ENCODE measurements around the gene ERCC6L2.

The ERCC6L2 gene, protein sequence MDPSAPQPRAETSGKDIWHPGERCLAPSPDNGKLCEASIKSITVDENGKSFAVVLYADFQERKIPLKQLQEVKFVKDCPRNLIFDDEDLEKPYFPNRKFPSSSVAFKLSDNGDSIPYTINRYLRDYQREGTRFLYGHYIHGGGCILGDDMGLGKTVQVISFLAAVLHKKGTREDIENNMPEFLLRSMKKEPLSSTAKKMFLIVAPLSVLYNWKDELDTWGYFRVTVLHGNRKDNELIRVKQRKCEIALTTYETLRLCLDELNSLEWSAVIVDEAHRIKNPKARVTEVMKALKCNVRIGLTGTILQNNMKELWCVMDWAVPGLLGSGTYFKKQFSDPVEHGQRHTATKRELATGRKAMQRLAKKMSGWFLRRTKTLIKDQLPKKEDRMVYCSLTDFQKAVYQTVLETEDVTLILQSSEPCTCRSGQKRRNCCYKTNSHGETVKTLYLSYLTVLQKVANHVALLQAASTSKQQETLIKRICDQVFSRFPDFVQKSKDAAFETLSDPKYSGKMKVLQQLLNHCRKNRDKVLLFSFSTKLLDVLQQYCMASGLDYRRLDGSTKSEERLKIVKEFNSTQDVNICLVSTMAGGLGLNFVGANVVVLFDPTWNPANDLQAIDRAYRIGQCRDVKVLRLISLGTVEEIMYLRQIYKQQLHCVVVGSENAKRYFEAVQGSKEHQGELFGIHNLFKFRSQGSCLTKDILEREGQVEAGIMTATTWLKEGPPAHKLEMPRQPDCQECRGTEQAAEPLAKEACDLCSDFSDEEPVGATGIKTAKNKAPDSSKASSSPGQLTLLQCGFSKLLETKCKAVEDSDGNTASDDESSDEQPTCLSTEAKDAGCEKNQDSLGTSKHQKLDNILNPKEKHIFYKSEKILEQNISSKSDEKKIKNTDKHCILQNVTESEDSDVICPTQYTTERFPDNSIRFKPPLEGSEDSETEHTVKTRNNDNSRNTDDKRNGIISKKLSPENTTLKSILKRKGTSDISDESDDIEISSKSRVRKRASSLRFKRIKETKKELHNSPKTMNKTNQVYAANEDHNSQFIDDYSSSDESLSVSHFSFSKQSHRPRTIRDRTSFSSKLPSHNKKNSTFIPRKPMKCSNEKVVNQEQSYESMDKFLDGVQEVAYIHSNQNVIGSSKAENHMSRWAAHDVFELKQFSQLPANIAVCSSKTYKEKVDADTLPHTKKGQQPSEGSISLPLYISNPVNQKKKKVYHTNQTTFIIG (N-terminal part only)

DNA sequence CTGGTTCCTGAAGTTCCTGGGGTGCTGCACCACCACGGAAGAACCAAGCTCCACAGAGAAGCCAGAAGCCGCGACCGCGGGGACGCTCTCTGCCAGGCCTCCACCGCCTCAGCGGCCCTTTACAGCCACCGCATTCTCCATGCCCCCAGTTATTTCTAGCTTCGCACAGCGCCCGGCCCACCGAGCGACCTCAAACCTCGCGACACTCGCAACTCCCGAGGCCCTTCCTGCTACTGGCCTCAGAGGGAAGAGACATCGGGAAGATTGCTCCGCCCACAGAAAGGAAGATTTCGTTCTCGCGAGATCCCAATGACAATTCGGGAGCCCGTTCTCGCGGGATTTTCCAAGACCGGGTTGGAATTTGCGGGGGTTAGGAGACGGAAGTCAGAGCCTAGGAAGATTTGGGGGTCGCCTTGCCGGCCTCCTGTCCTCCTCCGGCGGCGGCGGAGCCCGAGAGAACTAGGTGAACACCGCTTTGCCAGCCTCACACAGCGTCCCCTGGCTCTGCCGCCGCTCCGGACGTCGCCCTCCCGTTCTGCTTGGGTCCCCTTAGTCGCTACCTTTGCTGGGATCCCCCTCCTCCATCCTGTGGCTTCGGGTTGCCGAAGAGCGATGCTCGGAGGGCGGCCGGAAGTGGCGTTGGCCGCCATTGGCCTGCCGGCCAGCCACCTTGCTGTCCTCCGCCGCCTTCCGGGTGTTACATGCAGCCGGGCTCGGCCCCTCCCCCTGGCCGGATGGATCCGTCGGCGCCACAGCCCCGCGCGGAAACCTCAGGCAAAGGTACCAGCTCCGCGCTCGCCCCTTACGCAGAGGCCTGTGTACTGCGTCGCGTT is at the start of gene ERCC6L2:
ERCC6L2 (plus strand) TSS at position 387 of the 833 bp plus-strand sequence; CDS start at position 735, 348 bp downstream.
- DNase-seq (ENCODE audit: low read depth, low spot score), result peak; percentile 99
- peak within 1 kb of the TSS; percentile 86; the same call in 1 of the 2 replicates for H3K4me3 ChIP-seq (ENCODE audit: low read length)
- H3K27me3 ChIP-seq (ENCODE audit: control insufficient read depth, insufficient read depth, low read length), result no peaks in the 10 kb centered on the region
- H3K36me3 ChIP-seq (ENCODE audit: control insufficient read depth, insufficient read depth, low read length), result no peaks in the 10 kb centered on the region
- no peaks in the 10 kb centered on the region for H3K9me3 ChIP-seq (ENCODE audit: control insufficient read depth, insufficient read depth, low read length)
- no CpG with 5 or more reads among the region's 74 CpGs for WGBS (ENCODE audit: insufficient coverage, insufficient read length)
- no peaks in the 10 kb centered on the region for H3K4me1 ChIP-seq (ENCODE audit: control insufficient read depth, insufficient read depth, low read length)
- H3K27ac ChIP-seq (ENCODE audit: low read length), result no peak within 1 kb of the TSS

DNA sequence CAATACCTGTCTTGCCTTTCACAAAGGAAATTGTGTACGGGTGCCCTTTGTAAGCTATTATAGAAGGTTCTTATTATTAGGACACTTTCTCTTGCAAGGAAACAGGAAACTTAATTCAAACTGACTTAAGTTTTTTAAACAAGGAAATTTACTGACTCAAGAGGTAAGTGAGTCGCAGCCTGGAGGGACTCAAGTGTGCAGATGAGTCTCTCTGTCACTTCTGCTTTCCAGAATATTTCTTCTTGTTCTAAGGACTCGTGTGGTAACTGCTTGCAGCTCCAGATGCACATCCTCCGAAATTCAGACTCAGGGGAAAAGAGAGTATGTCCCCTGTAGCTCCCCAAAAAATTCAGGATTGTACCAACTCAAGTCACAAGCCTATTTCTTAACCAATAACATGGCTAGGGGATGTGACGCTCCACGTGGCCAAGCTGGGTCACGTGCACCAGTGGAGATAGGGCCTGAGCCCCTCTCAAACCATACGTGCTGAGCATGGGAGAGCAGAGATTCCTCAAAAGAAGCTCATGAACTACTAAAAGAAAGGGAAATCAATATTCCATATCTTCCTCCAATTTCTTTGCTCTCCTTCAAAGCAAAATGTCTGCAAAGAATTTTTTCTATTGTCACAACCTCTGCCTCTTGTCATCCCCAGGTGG is 49.2 kb upstream of the ERCC6L2 start:
- Histone ChIP-seq H3K27me3 (ENCODE audit: control insufficient read depth, insufficient read depth, low read length) (no peaks in the 10 kb centered on the region), H3K36me3 (ENCODE audit: control insufficient read depth, insufficient read depth, low read length) (no peaks in the 10 kb centered on the region), H3K9me3 (ENCODE audit: control insufficient read depth, insufficient read depth, low read length) (no peaks in the 10 kb centered on the region), H3K4me3 (ENCODE audit: low read length) (no peak overlapping the region), H3K4me1 (ENCODE audit: control insufficient read depth, insufficient read depth, low read length) (no peaks in the 10 kb centered on the region), H3K27ac (ENCODE audit: low read length) (no peak overlapping the region)
- no CpG with 5 or more reads among the region's 8 CpGs for WGBS (ENCODE audit: insufficient coverage, insufficient read length)
- no peak for DNase-seq (ENCODE audit: low read depth, low spot score)

DNA sequence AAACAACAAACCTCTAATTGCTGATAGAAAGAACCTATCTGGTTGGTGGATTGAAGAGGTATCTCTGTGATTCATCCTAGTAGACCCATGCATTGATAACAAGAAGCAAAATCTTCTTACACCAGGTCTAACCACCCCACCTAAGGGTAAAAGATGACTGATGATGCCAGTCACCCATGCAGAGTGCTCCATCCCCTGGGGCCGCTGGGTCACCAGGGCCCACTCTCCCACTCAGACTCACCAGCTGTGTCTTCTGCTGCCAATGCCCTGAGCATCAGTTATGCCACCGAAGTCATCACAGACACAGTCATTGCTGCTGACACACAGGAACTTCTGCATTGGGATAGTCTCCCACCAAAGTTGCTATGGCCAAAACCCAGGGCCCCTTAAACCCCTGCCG is 44.7 kb upstream of the ERCC6L2 start:
- WGBS (ENCODE audit: insufficient coverage, insufficient read length), result no CpG with 5 or more reads among the region's 3 CpGs
- H3K9me3 ChIP-seq (ENCODE audit: control insufficient read depth, insufficient read depth, low read length), result no peaks in the 10 kb centered on the region
- H3K27me3 ChIP-seq (ENCODE audit: control insufficient read depth, insufficient read depth, low read length), result no peaks in the 10 kb centered on the region
- H3K27ac ChIP-seq (ENCODE audit: low read length), result no peak overlapping the region
- H3K4me3 ChIP-seq (ENCODE audit: low read length), result no peak overlapping the region
- DNase-seq (ENCODE audit: low read depth, low spot score), result no peak
- H3K36me3 ChIP-seq (ENCODE audit: control insufficient read depth, insufficient read depth, low read length), result no peaks in the 10 kb centered on the region
- no peaks in the 10 kb centered on the region for H3K4me1 ChIP-seq (ENCODE audit: control insufficient read depth, insufficient read depth, low read length)

DNA sequence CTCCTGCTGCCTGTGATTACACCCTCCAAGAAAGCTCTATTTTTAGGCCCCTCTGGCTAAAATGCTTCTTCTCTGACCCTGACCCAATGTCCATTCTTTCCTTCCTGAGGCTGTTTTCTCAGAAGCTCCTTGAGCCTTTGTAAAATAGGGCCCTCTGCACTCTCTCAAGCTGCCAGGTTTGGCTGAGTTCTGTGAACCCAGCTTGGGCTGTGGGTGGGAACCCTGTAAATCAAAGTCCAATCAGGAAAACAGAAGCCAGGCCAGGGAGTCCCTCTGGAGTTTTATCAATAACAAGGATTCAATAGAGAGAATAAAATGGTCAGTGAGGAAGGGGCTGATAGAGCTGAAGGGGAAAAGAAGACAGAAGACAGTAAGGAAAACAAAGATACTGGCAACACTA is 43.7 kb upstream of the ERCC6L2 start:
- Histone ChIP-seq H3K9me3 (ENCODE audit: control insufficient read depth, insufficient read depth, low read length) (no peaks in the 10 kb centered on the region), H3K27ac (ENCODE audit: low read length) (no peak overlapping the region), H3K27me3 (ENCODE audit: control insufficient read depth, insufficient read depth, low read length) (no peaks in the 10 kb centered on the region), H3K4me3 (ENCODE audit: low read length) (no peak overlapping the region), H3K36me3 (ENCODE audit: control insufficient read depth, insufficient read depth, low read length) (no peaks in the 10 kb centered on the region), H3K4me1 (ENCODE audit: control insufficient read depth, insufficient read depth, low read length) (no peaks in the 10 kb centered on the region)
- DNase-seq (ENCODE audit: low read depth, low spot score), result no peak

DNA sequence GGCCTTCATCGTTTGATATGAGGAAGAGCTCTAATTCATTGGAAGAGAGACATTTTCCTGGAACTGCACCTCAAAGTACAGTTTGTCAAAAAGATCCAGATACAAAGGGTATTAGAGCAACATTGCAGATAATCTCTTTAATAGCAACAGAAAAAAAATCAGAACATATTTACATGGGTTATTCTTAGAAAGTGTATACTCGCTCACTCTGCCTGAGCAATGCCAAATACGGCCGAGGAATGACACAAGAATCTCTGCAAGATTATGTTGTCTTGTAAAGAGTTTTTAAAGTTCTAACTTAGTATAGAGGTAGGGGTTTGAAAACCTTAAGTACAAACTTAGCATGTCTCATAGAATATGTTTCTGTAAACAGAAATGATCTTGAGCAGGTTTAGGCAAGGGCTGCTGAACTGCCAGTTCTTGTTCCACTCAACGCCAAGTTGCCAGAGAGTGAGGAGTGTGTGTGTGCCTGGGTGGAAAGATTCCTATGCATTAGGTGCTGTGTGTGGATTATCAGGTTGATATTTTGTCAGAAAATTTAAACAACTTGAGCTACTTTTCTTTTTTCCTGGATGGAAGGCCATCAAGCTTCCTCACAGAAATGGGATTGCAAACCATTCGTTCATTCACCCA is 41.8 kb upstream of the ERCC6L2 start:
- Histone ChIP-seq H3K4me3 (ENCODE audit: low read length) (no peak overlapping the region), H3K27ac (ENCODE audit: low read length) (no peak overlapping the region), H3K9me3 (ENCODE audit: control insufficient read depth, insufficient read depth, low read length) (no peaks in the 10 kb centered on the region), H3K27me3 (ENCODE audit: control insufficient read depth, insufficient read depth, low read length) (no peaks in the 10 kb centered on the region), H3K4me1 (ENCODE audit: control insufficient read depth, insufficient read depth, low read length) (no peaks in the 10 kb centered on the region), H3K36me3 (ENCODE audit: control insufficient read depth, insufficient read depth, low read length) (no peaks in the 10 kb centered on the region)
- WGBS (ENCODE audit: insufficient coverage, insufficient read length), result no CpG with 5 or more reads among the region's 6 CpGs
- no peak for DNase-seq (ENCODE audit: low read depth, low spot score)

DNA sequence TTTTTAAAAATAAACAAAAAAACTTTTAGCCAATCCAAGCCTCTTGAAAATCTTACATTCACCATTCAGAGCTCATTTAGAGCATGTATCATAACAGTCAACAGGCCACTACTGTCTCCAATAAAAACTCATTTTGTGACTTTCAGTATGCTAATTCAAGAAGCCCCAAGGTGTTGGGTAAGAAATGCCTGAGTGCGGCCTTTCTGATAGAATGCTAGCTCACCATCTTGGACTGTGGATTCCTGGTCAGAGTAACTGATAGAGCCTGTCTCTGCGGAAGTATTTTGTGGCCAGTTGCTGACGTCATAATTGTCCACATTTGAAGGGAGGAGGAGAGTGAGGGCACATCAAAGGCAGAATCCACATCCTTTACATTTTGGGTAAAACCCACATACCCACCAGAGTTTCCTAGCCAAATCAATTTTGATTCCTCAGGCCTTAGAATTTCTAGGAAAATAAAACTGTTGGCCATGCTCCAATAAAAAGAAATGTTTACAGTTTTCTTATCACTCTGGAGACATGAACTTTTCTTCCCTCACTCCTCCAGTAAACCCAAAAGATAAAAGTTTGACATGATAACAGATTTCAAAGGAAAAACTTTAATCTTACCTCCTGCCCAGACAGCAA is 41.1 kb upstream of the ERCC6L2 start:
- no peak overlapping the region for H3K4me3 ChIP-seq (ENCODE audit: low read length)
- H3K27ac ChIP-seq (ENCODE audit: low read length), result no peak overlapping the region
- H3K36me3 ChIP-seq (ENCODE audit: control insufficient read depth, insufficient read depth, low read length), result no peaks in the 10 kb centered on the region
- no peaks in the 10 kb centered on the region for H3K27me3 ChIP-seq (ENCODE audit: control insufficient read depth, insufficient read depth, low read length)
- DNase-seq (ENCODE audit: low read depth, low spot score), result no peak
- no peaks in the 10 kb centered on the region for H3K4me1 ChIP-seq (ENCODE audit: control insufficient read depth, insufficient read depth, low read length)
- H3K9me3 ChIP-seq (ENCODE audit: control insufficient read depth, insufficient read depth, low read length), result no peaks in the 10 kb centered on the region
- no CpG with 5 or more reads among the region's 3 CpGs for WGBS (ENCODE audit: insufficient coverage, insufficient read length)

DNA sequence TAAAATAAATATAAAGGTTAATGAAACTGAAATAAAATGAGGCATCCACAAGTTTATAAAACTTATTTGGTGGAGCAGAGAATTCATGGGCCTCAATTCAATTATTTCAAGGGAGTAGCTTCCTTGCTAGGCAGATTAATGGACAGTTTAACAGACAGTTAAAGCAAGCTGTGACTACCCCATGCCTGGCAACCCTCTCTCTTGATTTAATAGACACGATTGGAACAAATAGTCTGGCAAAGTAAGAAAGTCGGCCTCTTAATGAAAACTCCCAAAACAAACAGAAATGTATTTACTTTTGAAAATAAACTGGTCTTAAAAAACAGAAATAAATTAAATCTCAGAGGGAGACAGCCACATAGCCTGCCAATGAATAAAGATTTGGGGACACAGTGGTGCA is 40.1 kb upstream of the ERCC6L2 start:
- no peak overlapping the region for H3K4me3 ChIP-seq (ENCODE audit: low read length)
- H3K36me3 ChIP-seq (ENCODE audit: control insufficient read depth, insufficient read depth, low read length), result no peaks in the 10 kb centered on the region
- DNase-seq (ENCODE audit: low read depth, low spot score), result no peak
- no CpG with 5 or more reads among the region's 2 CpGs for WGBS (ENCODE audit: insufficient coverage, insufficient read length)
- H3K27me3 ChIP-seq (ENCODE audit: control insufficient read depth, insufficient read depth, low read length), result no peaks in the 10 kb centered on the region
- H3K9me3 ChIP-seq (ENCODE audit: control insufficient read depth, insufficient read depth, low read length), result no peaks in the 10 kb centered on the region
- no peak overlapping the region for H3K27ac ChIP-seq (ENCODE audit: low read length)
- H3K4me1 ChIP-seq (ENCODE audit: control insufficient read depth, insufficient read depth, low read length), result no peaks in the 10 kb centered on the region

DNA sequence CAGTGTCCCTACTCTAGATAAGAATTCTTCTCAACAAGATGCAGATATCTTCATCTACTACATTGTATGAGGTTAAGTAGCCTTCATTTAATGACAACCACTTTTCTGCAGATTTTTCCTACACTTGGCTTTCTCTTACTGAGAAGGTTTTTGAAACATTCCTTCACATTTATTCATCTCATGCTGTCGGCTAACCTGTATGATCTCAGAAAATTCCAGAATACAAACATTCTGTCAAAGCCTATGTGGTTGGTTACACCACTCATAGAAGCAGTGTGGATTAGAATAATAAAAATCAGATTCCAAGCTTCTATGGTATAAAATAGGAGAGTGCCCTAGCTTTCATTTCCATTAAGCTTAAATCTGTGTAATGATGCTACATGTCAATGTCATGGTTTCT is 39.4 kb upstream of the ERCC6L2 start:
- H3K4me3 ChIP-seq (ENCODE audit: low read length), result no peak overlapping the region
- no peak for DNase-seq (ENCODE audit: low read depth, low spot score)
- no peak overlapping the region for H3K27ac ChIP-seq (ENCODE audit: low read length)
- H3K27me3 ChIP-seq (ENCODE audit: control insufficient read depth, insufficient read depth, low read length), result no peaks in the 10 kb centered on the region
- no CpG with 5 or more reads among the region's 1 CpG for WGBS (ENCODE audit: insufficient coverage, insufficient read length)
- H3K9me3 ChIP-seq (ENCODE audit: control insufficient read depth, insufficient read depth, low read length), result no peaks in the 10 kb centered on the region
- no peaks in the 10 kb centered on the region for H3K4me1 ChIP-seq (ENCODE audit: control insufficient read depth, insufficient read depth, low read length)
- H3K36me3 ChIP-seq (ENCODE audit: control insufficient read depth, insufficient read depth, low read length), result no peaks in the 10 kb centered on the region

DNA sequence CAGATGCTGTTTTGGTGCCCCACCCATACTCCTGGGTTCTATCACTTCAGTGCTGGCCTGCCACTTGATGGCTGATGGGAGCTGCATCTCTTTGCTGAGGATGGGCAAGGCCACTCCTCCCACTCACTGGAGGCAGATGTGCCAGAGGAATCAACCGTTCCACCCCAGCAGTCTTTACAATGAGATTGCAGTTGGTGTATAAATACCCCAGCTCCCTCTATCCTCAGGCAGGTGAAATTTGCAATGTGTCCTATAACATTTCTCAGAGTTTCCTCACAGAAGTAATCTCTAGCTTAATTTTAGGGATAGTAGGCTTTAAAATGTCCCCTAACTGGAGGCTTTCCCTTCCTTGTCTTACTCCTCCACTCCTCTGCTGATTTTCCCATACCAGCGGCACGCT is 36.5 kb upstream of the ERCC6L2 start:
- Histone ChIP-seq H3K4me3 (ENCODE audit: low read length) (no peak overlapping the region), H3K9me3 (ENCODE audit: control insufficient read depth, insufficient read depth, low read length) (no peaks in the 10 kb centered on the region), H3K27me3 (ENCODE audit: control insufficient read depth, insufficient read depth, low read length) (no peaks in the 10 kb centered on the region), H3K4me1 (ENCODE audit: control insufficient read depth, insufficient read depth, low read length) (no peaks in the 10 kb centered on the region), H3K36me3 (ENCODE audit: control insufficient read depth, insufficient read depth, low read length) (no peaks in the 10 kb centered on the region), H3K27ac (ENCODE audit: low read length) (no peak overlapping the region)
- no peak for DNase-seq (ENCODE audit: low read depth, low spot score)
- no CpG with 5 or more reads among the region's 3 CpGs for WGBS (ENCODE audit: insufficient coverage, insufficient read length)

Measured in iPS DF 6.9 (cell line).